H9 (cell line): ENCODE measurements around the gene PIBF1. TPM values are rescaled to one million over a fixed set of nuclear protein-coding genes. Genes with fewer than 3 reads are reported as not detected.
A peak's percentile ranks its signal among the peaks of the same experiment; 100 is the strongest.

ENCODE experiments used
- DNase-seq: peaks from one replicate; pipeline ENCODE4 v3.0.0-alpha.2; 2017
- H2AFZ ChIP-seq: one replicate; pipeline ENCODE4 v1.6.1; 2013; ENCODE audit warnings: mild to moderate bottlenecking, low read length, control low read depth, moderate library complexity
- H2AK5ac ChIP-seq: 2 replicates; pipeline ENCODE4 v1.6.1; 2013; ENCODE audit warnings: low read length, control low read depth, mixed read lengths; ENCODE audit not compliant: insufficient read length
- H2BK120ac ChIP-seq: one replicate; pipeline ENCODE4 v1.6.1; 2013; ENCODE audit warnings: low read depth, mild to moderate bottlenecking, low read length, control low read depth, inconsistent platforms; ENCODE audit not compliant: poor library complexity, severe bottlenecking
- H2BK12ac ChIP-seq: 2 replicates; pipeline ENCODE4 v1.6.1; 2013; ENCODE audit warnings: low read length, control low read depth, mixed read lengths, low read depth; ENCODE audit not compliant: insufficient read length
- H2BK15ac ChIP-seq: 2 replicates; pipeline ENCODE4 v1.6.1; 2013; ENCODE audit warnings: low read depth, low read length, control low read depth
- H2BK20ac ChIP-seq: one replicate; pipeline ENCODE4 v1.6.1; 2013; ENCODE audit warnings: low read depth, mild to moderate bottlenecking, low read length, control low read depth, inconsistent platforms; ENCODE audit not compliant: poor library complexity, severe bottlenecking
- H2BK5ac ChIP-seq: 2 replicates; pipeline ENCODE4 v1.6.1; 2013; ENCODE audit warnings: low read length, control low read depth, mixed read lengths; ENCODE audit not compliant: insufficient read length
- H3K14ac ChIP-seq: 2 replicates; pipeline ENCODE4 v1.6.1; 2013; ENCODE audit warnings: low read length, control low read depth; ENCODE audit not compliant: insufficient read depth
- H3K18ac ChIP-seq: 2 replicates; pipeline ENCODE4 v1.6.1; 2013; ENCODE audit warnings: low read depth, mild to moderate bottlenecking, mixed read lengths, low read length, control low read depth; ENCODE audit not compliant: insufficient read length
- H3K23ac ChIP-seq: 2 replicates; pipeline ENCODE4 v1.6.1; 2013; ENCODE audit warnings: low read length, control low read depth, mixed read lengths, low read depth; ENCODE audit not compliant: insufficient read length
- H3K23me2 ChIP-seq: 2 replicates; pipeline ENCODE4 v1.6.1; 2013; ENCODE audit warnings: low read depth, mild to moderate bottlenecking, mixed read lengths, low read length, control low read depth; ENCODE audit not compliant: insufficient read length, poor library complexity, severe bottlenecking
- H3K27ac ChIP-seq: 2 replicates; pipeline ENCODE4 v1.5.1; 2013; ENCODE audit warnings: low read length, control low read depth, mixed read lengths, low read depth; ENCODE audit not compliant: insufficient read length
- H3K27me3 ChIP-seq: 2 replicates; pipeline ENCODE4 v1.6.1; 2013; ENCODE audit warnings: low read length, control low read depth, inconsistent platforms; ENCODE audit not compliant: insufficient read depth
- H3K4ac ChIP-seq: 2 replicates; pipeline ENCODE4 v1.6.1; 2013; ENCODE audit warnings: low read depth, mild to moderate bottlenecking, control low read depth, inconsistent platforms, low read length, moderate library complexity
- H3K4me1 ChIP-seq: 2 replicates; pipeline ENCODE4 v1.6.1; 2013; ENCODE audit warnings: low read length, control low read depth, inconsistent platforms; ENCODE audit not compliant: insufficient read depth
- H3K4me2 ChIP-seq: 2 replicates; pipeline ENCODE4 v1.6.1; 2013; ENCODE audit warnings: low read length, control low read depth, mixed read lengths; ENCODE audit not compliant: insufficient read length, insufficient read depth
- H3K56ac ChIP-seq: 2 replicates; pipeline ENCODE4 v1.6.1; 2013; ENCODE audit warnings: low read depth, mild to moderate bottlenecking, mixed read lengths, low read length, control low read depth; ENCODE audit not compliant: insufficient read length
- H3K79me1 ChIP-seq: 2 replicates; pipeline ENCODE4 v1.6.1; 2013; ENCODE audit warnings: low read depth, mild to moderate bottlenecking, moderate library complexity, low read length, control low read depth, inconsistent platforms; ENCODE audit not compliant: insufficient read depth, poor library complexity, severe bottlenecking
- H3K79me2 ChIP-seq: 2 replicates; pipeline ENCODE4 v1.6.1; 2013; ENCODE audit warnings: low read length, control low read depth, inconsistent platforms; ENCODE audit not compliant: insufficient read depth
- H3K9ac ChIP-seq: 2 replicates; pipeline ENCODE4 v1.6.1; 2013; ENCODE audit warnings: low read length, control low read depth, mixed read lengths; ENCODE audit not compliant: insufficient read length; ENCODE audit errors: extremely low read depth
- H3K9me3 ChIP-seq: one replicate; pipeline ENCODE4 v1.6.1; 2013; ENCODE audit warnings: low read depth, low read length, inconsistent platforms; ENCODE audit not compliant: control insufficient read depth
- H3T11ph ChIP-seq: one replicate; pipeline ENCODE4 v1.6.1; 2013; ENCODE audit warnings: mild to moderate bottlenecking, low read length, control low read depth, inconsistent platforms
- H4K20me1 ChIP-seq: one replicate; pipeline ENCODE4 v1.6.1; 2013; ENCODE audit not compliant: control insufficient read depth, insufficient read length, insufficient read depth
- H4K5ac ChIP-seq: 2 replicates; pipeline ENCODE4 v1.6.1; 2013; ENCODE audit warnings: low read depth, mild to moderate bottlenecking, mixed read lengths, low read length, control low read depth; ENCODE audit not compliant: insufficient read length
- H4K8ac ChIP-seq: replicated peaks from 2 replicates; pipeline ENCODE4 v1.6.1; 2013; ENCODE audit warnings: low read length, control low read depth, mixed read lengths, low read depth; ENCODE audit not compliant: insufficient read length
- H4K91ac ChIP-seq: 2 replicates; pipeline ENCODE4 v1.6.1; 2013; ENCODE audit warnings: low read depth, mild to moderate bottlenecking, moderate library complexity, mixed read lengths, low read length, control low read depth; ENCODE audit not compliant: insufficient read length
- H3K27ac Mint-ChIP-seq, 3 experiments: 2 replicates in 2 of 3; 3 replicates in 1 of 3; pipeline ENCODE4 v1.8.0; 2020 to 2021; ENCODE audit warnings: mixed read lengths in 3 of 3, mild to moderate bottlenecking in 1 of 3, moderate library complexity in 1 of 3
- H3K27me3 Mint-ChIP-seq: 2 replicates; pipeline ENCODE4 v1.8.0; 2021; ENCODE audit warnings: low read depth, mild to moderate bottlenecking, moderate library complexity, mixed read lengths
- H3K36me3 Mint-ChIP-seq, 3 experiments: 2 replicates in 2 of 3; 3 replicates in 1 of 3; pipeline ENCODE4 v1.8.0; 2020 to 2021; ENCODE audit warnings: low read depth in 3 of 3, mixed read lengths in 3 of 3; ENCODE audit not compliant: insufficient read depth in 1 of 3
- H3K4me1 Mint-ChIP-seq, 2 experiments: 2 replicates each; pipeline ENCODE4 v1.8.0; 2020; ENCODE audit warnings: mixed read lengths in 2 of 2
- H3K4me3 Mint-ChIP-seq, 2 experiments: 2 replicates in 1 of 2; 3 replicates in 1 of 2; pipeline ENCODE4 v1.8.0; 2020 to 2021; ENCODE audit warnings: mild to moderate bottlenecking in 2 of 2, mixed read lengths in 2 of 2, moderate library complexity in 1 of 2
- H3K9me3 Mint-ChIP-seq, 2 experiments: 2 replicates in 1 of 2; 3 replicates in 1 of 2; pipeline ENCODE4 v1.8.0; 2020; ENCODE audit warnings: mild to moderate bottlenecking in 2 of 2, mixed read lengths in 2 of 2, moderate library complexity in 1 of 2
- WGBS: extraction: QIAGEN DNeasy Blood & Tissue Kit; methylation state at CpG from one replicate; pipeline ENCODE4 v1.1.7; 2013; ENCODE audit warnings: missing lambda C conversion rate, low lambda C conversion rate, mixed read lengths; ENCODE audit not compliant: insufficient read length; ENCODE audit errors: extremely low coverage; 5-methylcytosine and 5-hydroxymethylcytosine counted together
- total RNA-seq: library from RNA; stranded (reverse); gene quantifications from 2 replicates; pipeline ENCODE4 v1.2.1, GENCODE V29; 2021
- TF ChIP-seq, protein P1 (sequence below): fragments of 200-600 bp; sonication (generic); conservative IDR thresholded peaks from 3 replicates; pipeline ENCODE4 v1.8.0; 2021; ENCODE audit warnings: antibody characterized with exemption, mild to moderate bottlenecking

Gene PIBF1
- total RNA-seq, 1 experiment from 2014 or later: 12.7 TPM

- Histone ChIP-seq H2AK5ac (no peak overlapping the region), H3K4me2 (no peak overlapping the region), H4K5ac (no peak overlapping the region), H3T11ph (no peak overlapping the region), H4K20me1 (no peaks in the 10 kb centered on the region), H2BK5ac (no peak overlapping the region), H2BK15ac (no peak overlapping the region), H2BK20ac (no peak overlapping the region), H2AFZ (no peak overlapping the region), H3K9ac (no peak overlapping the region), H3K79me2 (no peaks in the 10 kb centered on the region), H3K23me2 (no peaks in the 10 kb centered on the region), H3K18ac (no peak overlapping the region), H3K27ac (no peak overlapping the region), H4K91ac (no peak overlapping the region), H2BK120ac (no peak overlapping the region), H3K56ac (no peak overlapping the region), H3K27me3 (no peaks in the 10 kb centered on the region), H3K79me1 (no peaks in the 10 kb centered on the region), H3K23ac (no peak overlapping the region), H2BK12ac (no peak overlapping the region), H3K14ac (no peak overlapping the region), H3K4me1 (no peaks in the 10 kb centered on the region), H3K4ac (no peak overlapping the region), H4K8ac (no peak overlapping the region), H3K9me3 (no peaks in the 10 kb centered on the region)
- WGBS: no CpG with 5 or more reads among the region's 3 CpGs
- peaks cover 0 to 8% (median 0%) of the 10 kb centered on the region in 3 experiments; a peak in 1 of 7 replicates for H3K36me3 Mint-ChIP-seq
- DNase-seq: no peak
- peak overlapping the region in 2 of 3 experiments; percentile 35 to 75; a peak in 3 of 7 replicates for H3K27ac Mint-ChIP-seq
- TF ChIP-seq, protein P1, sequence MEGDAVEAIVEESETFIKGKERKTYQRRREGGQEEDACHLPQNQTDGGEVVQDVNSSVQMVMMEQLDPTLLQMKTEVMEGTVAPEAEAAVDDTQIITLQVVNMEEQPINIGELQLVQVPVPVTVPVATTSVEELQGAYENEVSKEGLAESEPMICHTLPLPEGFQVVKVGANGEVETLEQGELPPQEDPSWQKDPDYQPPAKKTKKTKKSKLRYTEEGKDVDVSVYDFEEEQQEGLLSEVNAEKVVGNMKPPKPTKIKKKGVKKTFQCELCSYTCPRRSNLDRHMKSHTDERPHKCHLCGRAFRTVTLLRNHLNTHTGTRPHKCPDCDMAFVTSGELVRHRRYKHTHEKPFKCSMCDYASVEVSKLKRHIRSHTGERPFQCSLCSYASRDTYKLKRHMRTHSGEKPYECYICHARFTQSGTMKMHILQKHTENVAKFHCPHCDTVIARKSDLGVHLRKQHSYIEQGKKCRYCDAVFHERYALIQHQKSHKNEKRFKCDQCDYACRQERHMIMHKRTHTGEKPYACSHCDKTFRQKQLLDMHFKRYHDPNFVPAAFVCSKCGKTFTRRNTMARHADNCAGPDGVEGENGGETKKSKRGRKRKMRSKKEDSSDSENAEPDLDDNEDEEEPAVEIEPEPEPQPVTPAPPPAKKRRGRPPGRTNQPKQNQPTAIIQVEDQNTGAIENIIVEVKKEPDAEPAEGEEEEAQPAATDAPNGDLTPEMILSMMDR: no peak
- no peaks in the 10 kb centered on the region for H3K4me1 Mint-ChIP-seq
- H3K27me3 Mint-ChIP-seq: no peaks in the 10 kb centered on the region
- H3K4me3 Mint-ChIP-seq: no peak overlapping the region
- no peaks in the 10 kb centered on the region for H3K9me3 Mint-ChIP-seq
Observed at GRCh38 chr13:72851678-72852014, 69.7 kb downstream of the PIBF1 start.
